HG02973 (cell line): ENCODE results near the gene IFI16.
A peak's percentile ranks its signal among the peaks of the same experiment; 100 is the strongest.

Experiments
- ATAC-seq: cut with Tn5 transposase; IDR thresholded peaks from one replicate; pipeline ENCODE4 v1.9.1; 2021; ENCODE audit warnings: moderate library complexity; ENCODE audit not compliant: unreplicated experiment

Gene IFI16

GRCh38 chr1:159009704-159010361, at the start of gene IFI16:
Gene IFI16, plus strand, starts transcription at chr1:159009907. Its CDS starts 4,774 bp downstream, at chr1:159014681.
- peak; percentile 65 for ATAC-seq

- ATAC-seq = no peak
Observed at GRCh38 chr1:158961178-158961577, 48.5 kb upstream of the IFI16 start.

- ATAC-seq = no peak
Observed at GRCh38 chr1:158962983-158963382, 46.7 kb upstream of the IFI16 start.

GRCh38 chr1:158969166-158969565, 40.5 kb upstream of the IFI16 start:
- no peak for ATAC-seq

- ATAC-seq = no peak
Observed at GRCh38 chr1:158969855-158970254, 39.9 kb upstream of the IFI16 start.

GRCh38 chr1:158972841-158973240, 36.9 kb upstream of the IFI16 start:
- ATAC-seq = no peak

- no peak for ATAC-seq
Observed at GRCh38 chr1:158976219-158976618, 33.5 kb upstream of the IFI16 start.

GRCh38 chr1:158978730-158979129, 31.0 kb upstream of the IFI16 start:
- ATAC-seq = no peak

- ATAC-seq = no peak
Observed at GRCh38 chr1:158979229-158979628, 30.5 kb upstream of the IFI16 start.

GRCh38 chr1:158983235-158983634, 26.5 kb upstream of the IFI16 start:
- ATAC-seq = no peak

GRCh38 chr1:158984386-158984785, 25.3 kb upstream of the IFI16 start:
- no peak for ATAC-seq

GRCh38 chr1:158989424-158989823, 20.3 kb upstream of the IFI16 start:
- no peak for ATAC-seq

GRCh38 chr1:158992787-158993312, 16.9 kb upstream of the IFI16 start:
- ATAC-seq = no peak

GRCh38 chr1:158996998-158997397, 12.7 kb upstream of the IFI16 start:
- ATAC-seq = no peak

GRCh38 chr1:158998037-158998780, 11.5 kb upstream of the IFI16 start:
- no peak for ATAC-seq

- ATAC-seq = no peak
Observed at GRCh38 chr1:158998781-158999161, 10.9 kb upstream of the IFI16 start.

GRCh38 chr1:158999316-159000069, 10.2 kb upstream of the IFI16 start:
- no peak for ATAC-seq

- ATAC-seq = no peak
Observed at GRCh38 chr1:159000070-159000409, 9.7 kb upstream of the IFI16 start.

- no peak for ATAC-seq
Observed at GRCh38 chr1:159000625-159001024, 9.1 kb upstream of the IFI16 start.

- no peak for ATAC-seq
Observed at GRCh38 chr1:159005161-159005560, 4.5 kb upstream of the IFI16 start.

GRCh38 chr1:159005676-159006075, 4.0 kb upstream of the IFI16 start:
- ATAC-seq = no peak
